ENCODE measurements around the gene PDYN.

DNA sequence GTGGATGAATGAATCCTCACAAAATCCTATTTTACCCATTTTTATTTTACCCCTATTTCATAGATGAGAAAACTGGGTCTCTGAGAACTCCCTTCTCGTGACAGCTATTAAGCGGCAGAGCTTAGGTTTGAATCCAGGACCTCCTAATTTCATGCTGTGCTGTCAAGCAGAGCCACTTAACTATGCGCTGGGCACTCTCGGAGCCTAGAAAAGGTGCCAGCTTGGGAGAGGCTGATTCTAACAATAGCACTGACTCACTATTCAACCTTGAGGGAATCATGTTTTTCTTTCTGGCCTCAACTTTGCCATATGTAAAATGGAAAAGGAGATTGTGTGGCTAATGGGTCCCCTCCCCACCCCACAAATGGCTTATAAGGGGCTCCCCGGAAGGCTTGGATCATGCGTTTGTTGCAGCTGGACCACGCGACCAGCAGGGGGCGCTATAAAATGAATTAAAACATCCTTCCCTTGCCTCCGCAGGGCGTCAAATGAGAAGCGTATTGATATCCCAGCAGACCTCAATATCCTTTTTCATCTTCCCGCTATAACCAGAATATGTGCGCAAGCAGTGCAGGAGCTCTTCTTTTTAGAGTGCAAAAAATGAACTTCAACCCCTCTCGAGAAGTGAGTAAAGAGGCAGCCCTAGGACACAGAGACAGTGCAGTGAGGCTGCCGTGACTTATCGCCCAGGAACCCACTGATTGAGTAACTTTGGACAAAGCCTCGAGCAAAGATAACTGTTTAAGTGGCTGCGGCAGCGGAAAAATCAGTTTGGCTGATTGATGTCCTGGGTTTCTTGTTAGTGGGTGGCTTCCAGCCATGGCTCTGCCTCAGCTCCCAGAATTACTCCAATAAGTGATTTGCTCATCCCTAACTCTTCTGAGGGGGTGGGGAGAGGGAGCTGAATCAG is 12.8 kb upstream of the PDYN start:
- TF ChIP-seq, protein P1, sequence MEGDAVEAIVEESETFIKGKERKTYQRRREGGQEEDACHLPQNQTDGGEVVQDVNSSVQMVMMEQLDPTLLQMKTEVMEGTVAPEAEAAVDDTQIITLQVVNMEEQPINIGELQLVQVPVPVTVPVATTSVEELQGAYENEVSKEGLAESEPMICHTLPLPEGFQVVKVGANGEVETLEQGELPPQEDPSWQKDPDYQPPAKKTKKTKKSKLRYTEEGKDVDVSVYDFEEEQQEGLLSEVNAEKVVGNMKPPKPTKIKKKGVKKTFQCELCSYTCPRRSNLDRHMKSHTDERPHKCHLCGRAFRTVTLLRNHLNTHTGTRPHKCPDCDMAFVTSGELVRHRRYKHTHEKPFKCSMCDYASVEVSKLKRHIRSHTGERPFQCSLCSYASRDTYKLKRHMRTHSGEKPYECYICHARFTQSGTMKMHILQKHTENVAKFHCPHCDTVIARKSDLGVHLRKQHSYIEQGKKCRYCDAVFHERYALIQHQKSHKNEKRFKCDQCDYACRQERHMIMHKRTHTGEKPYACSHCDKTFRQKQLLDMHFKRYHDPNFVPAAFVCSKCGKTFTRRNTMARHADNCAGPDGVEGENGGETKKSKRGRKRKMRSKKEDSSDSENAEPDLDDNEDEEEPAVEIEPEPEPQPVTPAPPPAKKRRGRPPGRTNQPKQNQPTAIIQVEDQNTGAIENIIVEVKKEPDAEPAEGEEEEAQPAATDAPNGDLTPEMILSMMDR (conservative IDR thresholded peaks at IDR 0.05; ENCODE audit: low read depth, low read length), result peak; percentile 94
- no peak for TF ChIP-seq EZH2 (IDR thresholded peaks at IDR 0.05; ENCODE audit: borderline replicate concordance, low read depth, low read length, poor library complexity, severe bottlenecking)
